ENCODE measurements around the gene AKIP1. TPM values are rescaled to one million over a fixed set of nuclear protein-coding genes. Genes with fewer than 3 reads are reported as not detected.

The AKIP1 gene
- total and polyA plus RNA-seq, 10 of the 15 experiments (the other 5 are each of a cell fraction or from before 2014, with no cell fraction given): 5.1 to 38.9 (median 30.5) TPM

GRCh38 chr11:8964324-8965320 lies 53.6 kb downstream of the AKIP1 start, which contains the start of gene TMEM9B (continued):
- TF ChIP-seq, protein P1, sequence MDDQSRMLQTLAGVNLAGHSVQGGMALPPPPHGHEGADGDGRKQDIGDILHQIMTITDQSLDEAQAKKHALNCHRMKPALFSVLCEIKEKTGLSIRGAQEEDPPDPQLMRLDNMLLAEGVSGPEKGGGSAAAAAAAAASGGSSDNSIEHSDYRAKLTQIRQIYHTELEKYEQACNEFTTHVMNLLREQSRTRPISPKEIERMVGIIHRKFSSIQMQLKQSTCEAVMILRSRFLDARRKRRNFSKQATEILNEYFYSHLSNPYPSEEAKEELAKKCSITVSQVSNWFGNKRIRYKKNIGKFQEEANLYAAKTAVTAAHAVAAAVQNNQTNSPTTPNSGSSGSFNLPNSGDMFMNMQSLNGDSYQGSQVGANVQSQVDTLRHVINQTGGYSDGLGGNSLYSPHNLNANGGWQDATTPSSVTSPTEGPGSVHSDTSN (IDR thresholded peaks at IDR 0.05; ENCODE audit: insufficient replicate concordance, low read depth, low read length): peak; percentile 16
- TF ChIP-seq SIX5 (IDR thresholded peaks at IDR 0.05; ENCODE audit: low read depth, low read length, severe bottlenecking) (peak; percentile 35), SPI1 (IDR thresholded peaks at IDR 0.05; ENCODE audit: borderline replicate concordance, insufficient read depth, low read depth, low read length) (peak; percentile 66), CREM (IDR thresholded peaks at IDR 0.05; ENCODE audit: low read depth) (peak; percentile 98), JUND (IDR thresholded peaks at IDR 0.05; ENCODE audit: low read depth, low read length) (no peak), BHLHE40 (IDR thresholded peaks at IDR 0.05; ENCODE audit: borderline replicate concordance in 1 of 2, low read depth in 2 of 2, low read length in 1 of 2) (peak; percentile 50 to 76; a peak in 2 of 4 replicates), ZNF687 (IDR thresholded peaks at IDR 0.05) (peak; percentile 86; the same call in 1 of the 2 replicates), KDM1A (IDR thresholded peaks at IDR 0.05; ENCODE audit: borderline replicate concordance) (no peak), POU2F2 (IDR thresholded peaks at IDR 0.05; ENCODE audit: borderline replicate concordance, low read depth, low read length) (peak; percentile 90), CHD2 (IDR thresholded peaks at IDR 0.05; ENCODE audit: borderline replicate concordance, low read depth, low read length) (peak; percentile 15; the same call in 1 of the 2 replicates), NR2C2 (IDR thresholded peaks at IDR 0.05; ENCODE audit: borderline replicate concordance, control insufficient read depth, insufficient read length, low read depth) (peak; percentile 62), ZNF217 (IDR thresholded peaks at IDR 0.05) (peak; percentile 25; the same call in 1 of the 2 replicates), POLR2AphosphoS2 (IDR thresholded peaks at IDR 0.05; ENCODE audit: low read depth, low read length) (peak; percentile 67; the same call in 1 of the 2 replicates), TAF1 (IDR thresholded peaks at IDR 0.05; ENCODE audit: borderline replicate concordance, low read depth, low read length) (0 out of 2 replicates have a peak, but pooled peaks have one; percentile 13), ATF2 (IDR thresholded peaks at IDR 0.05; ENCODE audit: low read length) (no peak), PAX5 (IDR thresholded peaks at IDR 0.05; ENCODE audit: borderline replicate concordance, low read depth, low read length) (no peak)
- TF ChIP-seq, protein P2, sequence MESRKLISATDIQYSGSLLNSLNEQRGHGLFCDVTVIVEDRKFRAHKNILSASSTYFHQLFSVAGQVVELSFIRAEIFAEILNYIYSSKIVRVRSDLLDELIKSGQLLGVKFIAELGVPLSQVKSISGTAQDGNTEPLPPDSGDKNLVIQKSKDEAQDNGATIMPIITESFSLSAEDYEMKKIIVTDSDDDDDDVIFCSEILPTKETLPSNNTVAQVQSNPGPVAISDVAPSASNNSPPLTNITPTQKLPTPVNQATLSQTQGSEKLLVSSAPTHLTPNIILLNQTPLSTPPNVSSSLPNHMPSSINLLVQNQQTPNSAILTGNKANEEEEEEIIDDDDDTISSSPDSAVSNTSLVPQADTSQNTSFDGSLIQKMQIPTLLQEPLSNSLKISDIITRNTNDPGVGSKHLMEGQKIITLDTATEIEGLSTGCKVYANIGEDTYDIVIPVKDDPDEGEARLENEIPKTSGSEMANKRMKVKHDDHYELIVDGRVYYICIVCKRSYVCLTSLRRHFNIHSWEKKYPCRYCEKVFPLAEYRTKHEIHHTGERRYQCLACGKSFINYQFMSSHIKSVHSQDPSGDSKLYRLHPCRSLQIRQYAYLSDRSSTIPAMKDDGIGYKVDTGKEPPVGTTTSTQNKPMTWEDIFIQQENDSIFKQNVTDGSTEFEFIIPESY (IDR thresholded peaks at IDR 0.05): no peak
- TF ChIP-seq, protein P3, sequence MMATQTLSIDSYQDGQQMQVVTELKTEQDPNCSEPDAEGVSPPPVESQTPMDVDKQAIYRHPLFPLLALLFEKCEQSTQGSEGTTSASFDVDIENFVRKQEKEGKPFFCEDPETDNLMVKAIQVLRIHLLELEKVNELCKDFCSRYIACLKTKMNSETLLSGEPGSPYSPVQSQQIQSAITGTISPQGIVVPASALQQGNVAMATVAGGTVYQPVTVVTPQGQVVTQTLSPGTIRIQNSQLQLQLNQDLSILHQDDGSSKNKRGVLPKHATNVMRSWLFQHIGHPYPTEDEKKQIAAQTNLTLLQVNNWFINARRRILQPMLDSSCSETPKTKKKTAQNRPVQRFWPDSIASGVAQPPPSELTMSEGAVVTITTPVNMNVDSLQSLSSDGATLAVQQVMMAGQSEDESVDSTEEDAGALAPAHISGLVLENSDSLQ (IDR thresholded peaks at IDR 0.05): peak; percentile 69
